Activated CD4-positive, alpha-beta memory T cell treated with anti-CD3 and anti-CD28 coated beads, Interleukin-2, amount 10 ng/mL, durations not matched to agents 7 days and 5 days (primary cell): ENCODE measurements around the gene TOM1. TPM values are rescaled to one million over a fixed set of nuclear protein-coding genes. Genes with fewer than 3 reads are reported as not detected.
A peak's percentile ranks its signal among the peaks of the same experiment; 100 is the strongest.

Experiments used
- CTCF ChIA-PET: fragments of 350-600 bp; sonication (Branson Sonifier 250); formaldehyde crosslinking; loops from one replicate; lab custom pipeline; 2021; ENCODE audit warnings: antibody characterized with exemption, inconsistent platforms; lab: Charles Lee
- POLR2A ChIA-PET: fragments of 350-600 bp; sonication (Branson Sonifier 250); formaldehyde crosslinking; loops from one replicate; lab custom pipeline; 2021; ENCODE audit warnings: antibody characterized with exemption; lab: Charles Lee
- DNase-seq: peaks from one replicate; pipeline ENCODE4 v3.0.0-alpha.2; 2020
- H3K27ac Mint-ChIP-seq: one replicate; pipeline ENCODE4 v1.8.0; 2021; ENCODE audit warnings: mild to moderate bottlenecking, mixed read lengths
- H3K27me3 Mint-ChIP-seq: one replicate; pipeline ENCODE4 v1.8.0; 2021; ENCODE audit warnings: mixed read lengths
- H3K36me3 Mint-ChIP-seq: one replicate; pipeline ENCODE4 v1.8.0; 2021; ENCODE audit warnings: low read depth, mixed read lengths
- H3K4me1 Mint-ChIP-seq: one replicate; pipeline ENCODE4 v1.8.0; 2021; ENCODE audit warnings: mixed read lengths
- H3K4me3 Mint-ChIP-seq: one replicate; pipeline ENCODE4 v1.8.0; 2021; ENCODE audit warnings: mild to moderate bottlenecking, mixed read lengths
- H3K9me3 Mint-ChIP-seq: one replicate; pipeline ENCODE4 v1.8.0; 2021; ENCODE audit warnings: mixed read lengths
- total RNA-seq, 2 experiments: library from RNA; stranded (reverse); gene quantifications; one replicate each; pipeline ENCODE4 v1.2.3, GENCODE V29; 2021

TOM1 gene
- 10 to 100 TPM; 37.3 to 41.4 TPM for total RNA-seq

GRCh38 chr22:35299673-35300499, at the start of gene TOM1:
Gene TOM1, plus strand, starts transcription at chr22:35299894. Its CDS starts 35 bp downstream, at chr22:35299929.
- H3K36me3 Mint-ChIP-seq = peaks cover 3% of the 10 kb centered on the region
- ChIA-PET CTCF (interaction anchor here (0.6 to 1.4 kb wide), 6 partner anchors 14 to 767 kb away, joined by 4 to 15 read pairs (median 6); no protein-coding TSS in a partner anchor), POLR2A (interaction anchor here (0.9 to 1.9 kb wide), 21 partner anchors 9 to 349 kb away, joined by 3 to 24 read pairs (median 5); partner anchors contain the start of genes APOL6, HMGXB4 and MCM5)
- H3K9me3 Mint-ChIP-seq = no peaks in the 10 kb centered on the region
- H3K27me3 Mint-ChIP-seq = no peaks in the 10 kb centered on the region
- peak; percentile 95 for DNase-seq
- H3K27ac Mint-ChIP-seq = peak within 1 kb of the TSS; percentile 93
- H3K4me1 Mint-ChIP-seq = peaks cover 24% of the 10 kb centered on the region
- peak within 1 kb of the TSS; percentile 92 for H3K4me3 Mint-ChIP-seq

GRCh38 chr22:35250156-35250555, 49.5 kb upstream of the TOM1 start:
- no peak overlapping the region for H3K4me3 Mint-ChIP-seq
- DNase-seq = no peak
- ChIA-PET POLR2A (no interaction called here), CTCF (no interaction called here)
- no peaks in the 10 kb centered on the region for H3K4me1 Mint-ChIP-seq
- no peak overlapping the region for H3K27ac Mint-ChIP-seq
- no peaks in the 10 kb centered on the region for H3K36me3 Mint-ChIP-seq
- H3K27me3 Mint-ChIP-seq = peaks cover 8% of the 10 kb centered on the region
- H3K9me3 Mint-ChIP-seq = no peaks in the 10 kb centered on the region

- peaks cover 10% of the 10 kb centered on the region for H3K36me3 Mint-ChIP-seq
Observed at GRCh38 chr22:35253946-35254345, 45.7 kb upstream of the TOM1 start.

GRCh38 chr22:35257002-35257320, 42.7 kb upstream of the TOM1 start:
- peak overlapping the region; percentile 84 for H3K4me3 Mint-ChIP-seq
- peaks cover 34% of the 10 kb centered on the region for H3K4me1 Mint-ChIP-seq
- no peaks in the 10 kb centered on the region for H3K9me3 Mint-ChIP-seq
- peak overlapping the region; percentile 83 for H3K27ac Mint-ChIP-seq
- no peaks in the 10 kb centered on the region for H3K27me3 Mint-ChIP-seq
- no peak for DNase-seq
- ChIA-PET POLR2A (interaction anchor here (0.6 to 2.2 kb wide), 12 partner anchors 10 to 391 kb away, joined by 3 to 24 read pairs (median 6); partner anchors contain the start of genes APOL6 and TOM1), CTCF (interaction anchor here (2.0 to 3.0 kb wide), 2 partner anchors 12 to 25 kb away, joined by 9 to 11 read pairs; no protein-coding TSS in a partner anchor)
- H3K36me3 Mint-ChIP-seq = peaks cover 30% of the 10 kb centered on the region

More at GRCh38 chr22:35253946-35254345, 45.7 kb upstream of the TOM1 start:
- ChIA-PET POLR2A (no interaction called here), CTCF (no interaction called here)
- peaks cover 18% of the 10 kb centered on the region for H3K4me1 Mint-ChIP-seq
- peaks cover 2% of the 10 kb centered on the region for H3K27me3 Mint-ChIP-seq
- H3K27ac Mint-ChIP-seq = no peak overlapping the region
- no peaks in the 10 kb centered on the region for H3K9me3 Mint-ChIP-seq
- H3K4me3 Mint-ChIP-seq = no peak overlapping the region
- DNase-seq = no peak

- DNase-seq = peak; percentile 88
- H3K4me1 Mint-ChIP-seq = peaks cover 34% of the 10 kb centered on the region
- peaks cover 35% of the 10 kb centered on the region for H3K36me3 Mint-ChIP-seq
- POLR2A ChIA-PET = interaction anchor here (0.6 to 2.7 kb wide), 22 partner anchors 10 to 391 kb away, joined by 3 to 24 read pairs (median 4); partner anchors contain the start of genes APOL6 and TOM1
- H3K27ac Mint-ChIP-seq = peak within 1 kb of the TSS; percentile 85
- H3K9me3 Mint-ChIP-seq = no peaks in the 10 kb centered on the region
- H3K4me3 Mint-ChIP-seq = peak within 1 kb of the TSS; percentile 94
- no peaks in the 10 kb centered on the region for H3K27me3 Mint-ChIP-seq
- CTCF ChIA-PET = interaction anchor here (0.9 to 3.0 kb wide), 4 partner anchors 12 to 93 kb away, joined by 3 to 11 read pairs (median 6); no protein-coding TSS in a partner anchor
Observed at GRCh38 chr22:35257321-35258190, 42.1 kb upstream of the TOM1 start, which contains the start of gene HMGXB4. Gene HMGXB4, plus strand, starts transcription at chr22:35257493. Its CDS starts 4,898 bp downstream, at chr22:35262391.

- peak overlapping the region; percentile 85 for H3K27ac Mint-ChIP-seq
- DNase-seq = no peak
- ChIA-PET CTCF (interaction anchor here (0.9 to 3.0 kb wide), 4 partner anchors 11 to 93 kb away, joined by 3 to 11 read pairs (median 6); no protein-coding TSS in a partner anchor), POLR2A (interaction anchor here (0.7 to 2.7 kb wide), 22 partner anchors 9 to 390 kb away, joined by 3 to 24 read pairs (median 5); partner anchors contain the start of genes APOL6 and TOM1)
- peaks cover 40% of the 10 kb centered on the region for H3K36me3 Mint-ChIP-seq
- peak overlapping the region; percentile 94 for H3K4me3 Mint-ChIP-seq
- H3K9me3 Mint-ChIP-seq = no peaks in the 10 kb centered on the region
- H3K4me1 Mint-ChIP-seq = peaks cover 34% of the 10 kb centered on the region
- no peaks in the 10 kb centered on the region for H3K27me3 Mint-ChIP-seq
Observed at GRCh38 chr22:35258191-35258988, 41.3 kb upstream of the TOM1 start.

- Mint-ChIP-seq H3K4me1 (peaks cover 15% of the 10 kb centered on the region), H3K27ac (no peak overlapping the region), H3K27me3 (no peaks in the 10 kb centered on the region), H3K4me3 (no peak overlapping the region), H3K36me3 (peaks cover 81% of the 10 kb centered on the region), H3K9me3 (no peaks in the 10 kb centered on the region)
- POLR2A ChIA-PET = no interaction called here
- no peak for DNase-seq
- CTCF ChIA-PET = interaction anchor here (1.2 kb wide), 1 partner anchor 33 kb away, joined by 3 read pairs; no protein-coding TSS in a partner anchor
Observed at GRCh38 chr22:35264986-35265385, 34.7 kb upstream of the TOM1 start.

- Mint-ChIP-seq H3K4me1 (peaks cover 11% of the 10 kb centered on the region), H3K27me3 (no peaks in the 10 kb centered on the region), H3K4me3 (no peak overlapping the region), H3K27ac (no peak overlapping the region), H3K9me3 (no peaks in the 10 kb centered on the region), H3K36me3 (peaks cover 83% of the 10 kb centered on the region)
- DNase-seq = no peak
- POLR2A ChIA-PET = interaction anchor here (3.9 kb wide), 1 partner anchor 9 kb away, joined by 16 read pairs; the partner anchor contains the start of gene HMGXB4
- CTCF ChIA-PET = interaction anchor here (1.0 kb wide), 1 partner anchor 8 kb away, joined by 3 read pairs; no protein-coding TSS in a partner anchor
Observed at GRCh38 chr22:35266277-35266676, 33.4 kb upstream of the TOM1 start.

GRCh38 chr22:35269630-35270029, 30.1 kb upstream of the TOM1 start:
- H3K27me3 Mint-ChIP-seq = no peaks in the 10 kb centered on the region
- no peak overlapping the region for H3K27ac Mint-ChIP-seq
- no peak for DNase-seq
- peaks cover 76% of the 10 kb centered on the region for H3K36me3 Mint-ChIP-seq
- CTCF ChIA-PET = interaction anchor here (2.0 kb wide), 1 partner anchor 12 kb away, joined by 9 read pairs; the partner anchor contains the start of gene HMGXB4
- H3K4me1 Mint-ChIP-seq = peaks cover 31% of the 10 kb centered on the region
- no peak overlapping the region for H3K4me3 Mint-ChIP-seq
- H3K9me3 Mint-ChIP-seq = no peaks in the 10 kb centered on the region
- POLR2A ChIA-PET = interaction anchor here (1.6 to 1.8 kb wide), 2 partner anchors 11 to 30 kb away, joined by 4 to 9 read pairs; partner anchors contain the start of genes HMGXB4 and TOM1

GRCh38 chr22:35274154-35274871, 25.4 kb upstream of the TOM1 start:
- no peak for DNase-seq
- H3K4me1 Mint-ChIP-seq = peaks cover 26% of the 10 kb centered on the region
- POLR2A ChIA-PET = interaction anchor here (1.1 to 1.9 kb wide), 3 partner anchors 15 to 25 kb away, joined by 3 to 10 read pairs (median 4); partner anchors contain the start of gene TOM1
- no peaks in the 10 kb centered on the region for H3K9me3 Mint-ChIP-seq
- H3K27ac Mint-ChIP-seq = peak overlapping the region; percentile 3
- CTCF ChIA-PET = interaction anchor here (1.3 kb wide), 1 partner anchor 8 kb away, joined by 3 read pairs; no protein-coding TSS in a partner anchor
- peaks cover 49% of the 10 kb centered on the region for H3K36me3 Mint-ChIP-seq
- H3K27me3 Mint-ChIP-seq = no peaks in the 10 kb centered on the region
- H3K4me3 Mint-ChIP-seq = no peak overlapping the region

- Mint-ChIP-seq H3K4me3 (no peak overlapping the region), H3K4me1 (peaks cover 28% of the 10 kb centered on the region), H3K27me3 (no peaks in the 10 kb centered on the region), H3K9me3 (no peaks in the 10 kb centered on the region), H3K36me3 (peaks cover 49% of the 10 kb centered on the region), H3K27ac (no peak overlapping the region)
- DNase-seq = no peak
- CTCF ChIA-PET = no interaction called here
- POLR2A ChIA-PET = interaction anchor here (1.9 kb wide), 1 partner anchor 17 kb away, joined by 10 read pairs; no protein-coding TSS in a partner anchor
Observed at GRCh38 chr22:35275580-35275979, 24.1 kb upstream of the TOM1 start.
